NCI-H1436 treated with DMSO at 0.1 percent for 48 hours (cell line): ENCODE results near the gene SAE1.
A peak's percentile ranks its signal among the peaks of the same experiment; 100 is the strongest.
"Not testable (repeated sequence)": the region's sequence is repeated elsewhere in the genome, so short reads cannot be mapped to it uniquely, and the experiment has no call there.

Source experiments
- DNase-seq: peaks from one replicate; lab custom pipeline; 2025; lab: John Stamatoyannopoulos, UW

SAE1 gene

GRCh38 chr19:47130589-47131227 lies at the start of gene SAE1:
Gene SAE1 (plus strand): TSS chr19:47130835. CDS start chr19:47130931, 96 bp downstream.
- DNase-seq, result peak; percentile 95

GRCh38 chr19:47081095-47081494 lies 49.5 kb upstream of the SAE1 start:
- no peak for DNase-seq

GRCh38 chr19:47082493-47082892 lies 48.1 kb upstream of the SAE1 start:
- no peak for DNase-seq

DNA sequence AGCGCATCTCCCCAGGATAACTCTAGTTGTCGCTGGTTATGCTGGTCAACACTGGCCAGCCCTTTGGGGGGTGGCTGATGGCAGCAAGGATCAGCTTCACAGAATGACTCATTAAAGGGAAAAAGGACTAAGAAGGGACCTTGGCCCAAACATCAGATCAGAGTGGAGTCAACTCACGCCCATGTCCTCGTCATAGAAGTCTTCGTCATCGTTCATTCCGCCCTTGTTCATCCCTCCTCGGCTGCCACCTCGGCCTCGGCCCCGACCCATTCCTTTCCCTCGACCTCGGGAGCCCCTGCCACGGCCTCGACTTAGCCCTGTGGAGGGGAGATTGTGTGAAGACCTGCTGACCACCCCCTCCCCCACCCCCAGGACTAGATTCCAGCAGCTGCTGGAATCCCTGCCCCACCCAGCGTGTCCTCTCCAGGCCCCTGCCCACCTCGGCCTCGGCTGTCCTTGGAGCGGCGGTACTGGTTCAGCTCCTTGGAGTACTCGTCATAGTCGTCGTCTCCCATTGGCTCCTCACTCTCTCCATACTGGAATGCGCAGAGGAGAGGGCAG lies 45.7 kb upstream of the SAE1 start:
- no peak for DNase-seq

- no peak for DNase-seq
Observed at GRCh38 chr19:47086280-47086679, 44.4 kb upstream of the SAE1 start.

- no peak for DNase-seq
Observed at GRCh38 chr19:47089767-47090350, 40.8 kb upstream of the SAE1 start.

- no peak for DNase-seq
Observed at GRCh38 chr19:47093254-47093653, 37.4 kb upstream of the SAE1 start.

DNA sequence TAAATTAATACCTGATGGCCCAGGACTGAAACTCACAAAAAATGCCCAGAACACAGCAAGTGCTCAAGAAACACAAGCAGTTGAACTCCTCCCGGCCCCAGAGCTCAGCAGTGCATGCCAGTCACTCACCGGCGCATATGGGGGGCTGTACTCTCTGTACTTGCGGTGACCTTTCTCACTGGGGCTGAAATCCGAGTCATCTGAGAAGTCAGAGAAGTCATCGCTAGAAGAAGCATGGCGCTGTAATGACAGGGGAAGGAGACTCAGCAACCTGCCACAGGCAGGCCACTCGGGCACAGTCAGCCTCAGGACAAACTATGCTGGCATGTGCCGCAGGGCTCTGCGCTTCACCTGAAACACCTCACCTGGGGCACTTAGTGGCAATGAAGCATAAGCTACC lies 36.8 kb upstream of the SAE1 start:
- no peak for DNase-seq

DNA sequence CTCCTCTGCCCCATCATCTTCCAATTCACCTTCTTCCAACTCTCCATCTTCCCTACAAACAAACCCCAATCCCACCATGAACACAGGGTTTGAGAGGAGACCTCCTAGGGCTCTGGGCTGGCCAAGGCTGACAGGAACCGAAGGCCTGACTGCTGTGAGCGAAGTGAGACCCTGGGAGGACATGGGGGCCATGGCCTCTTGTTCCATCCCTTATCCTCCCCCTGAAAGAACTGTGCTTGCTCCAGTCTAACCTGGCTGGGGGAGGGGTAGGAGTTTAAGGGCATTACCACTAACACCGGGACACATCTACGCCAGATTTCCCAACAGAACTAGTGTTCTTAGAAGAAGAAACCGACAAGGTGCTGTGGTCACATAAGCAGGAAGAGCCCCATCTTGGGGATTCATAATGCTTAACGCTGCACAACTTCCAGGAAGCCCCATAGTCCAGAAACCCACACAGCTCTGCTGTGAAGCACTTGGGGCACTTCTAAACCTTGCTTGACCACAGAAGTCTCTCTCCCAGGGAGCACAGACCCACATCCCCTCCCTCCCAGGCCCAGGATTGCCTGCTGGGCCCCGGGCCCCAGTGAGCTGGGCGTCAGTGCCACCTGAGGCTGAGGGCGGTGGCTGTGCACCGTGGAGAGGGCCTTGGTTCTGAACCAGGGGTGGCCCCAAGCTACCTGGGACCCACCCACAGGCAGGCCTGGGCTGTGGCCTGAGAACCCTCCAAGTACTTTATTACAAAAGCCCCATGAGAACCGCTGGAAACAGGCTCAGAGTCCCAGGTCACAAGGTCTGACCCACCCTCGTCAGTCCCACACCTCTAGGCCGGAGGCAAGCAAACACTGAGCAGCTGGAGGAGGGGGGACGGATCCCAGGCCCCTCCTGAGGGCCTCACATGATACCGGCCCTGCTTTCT lies 35.8 kb upstream of the SAE1 start:
- no peak for DNase-seq

DNA sequence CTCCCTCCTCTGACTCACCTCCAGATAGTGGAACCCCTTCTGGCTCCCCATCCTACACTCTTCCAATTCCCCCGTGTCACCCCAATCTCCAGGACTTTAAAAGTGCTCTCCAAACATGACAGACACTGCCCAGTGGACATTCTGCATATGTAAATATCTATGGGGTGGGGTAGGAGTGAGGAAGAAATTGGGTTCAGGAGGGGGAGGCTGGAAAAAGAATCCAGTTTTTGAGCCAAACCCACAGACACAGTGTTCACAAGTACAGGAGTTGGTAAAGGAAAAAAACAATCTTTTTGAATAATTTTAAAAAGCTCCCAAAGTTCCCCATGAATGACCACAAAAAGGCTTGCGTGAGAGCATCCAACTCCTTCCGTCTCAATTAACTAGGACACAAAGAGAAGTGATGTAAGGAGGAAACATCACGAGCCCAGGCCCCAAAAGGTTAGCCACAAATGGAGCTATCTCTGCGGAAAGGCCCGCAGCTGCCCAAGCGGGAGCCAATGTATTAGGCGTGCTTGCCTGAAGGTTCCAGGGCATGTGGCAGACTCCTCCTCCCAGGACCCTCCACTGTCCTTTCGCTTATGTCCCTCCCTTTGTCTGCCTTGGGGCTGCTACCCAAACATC lies 35.0 kb upstream of the SAE1 start:
- DNase-seq, result no peak

- DNase-seq, result no peak
Observed at GRCh38 chr19:47096100-47096704, 34.4 kb upstream of the SAE1 start.

GRCh38 chr19:47096721-47097120 lies 33.9 kb upstream of the SAE1 start:
- no peak for DNase-seq

- no peak for DNase-seq
Observed at GRCh38 chr19:47097396-47098201, 33.0 kb upstream of the SAE1 start.

DNA sequence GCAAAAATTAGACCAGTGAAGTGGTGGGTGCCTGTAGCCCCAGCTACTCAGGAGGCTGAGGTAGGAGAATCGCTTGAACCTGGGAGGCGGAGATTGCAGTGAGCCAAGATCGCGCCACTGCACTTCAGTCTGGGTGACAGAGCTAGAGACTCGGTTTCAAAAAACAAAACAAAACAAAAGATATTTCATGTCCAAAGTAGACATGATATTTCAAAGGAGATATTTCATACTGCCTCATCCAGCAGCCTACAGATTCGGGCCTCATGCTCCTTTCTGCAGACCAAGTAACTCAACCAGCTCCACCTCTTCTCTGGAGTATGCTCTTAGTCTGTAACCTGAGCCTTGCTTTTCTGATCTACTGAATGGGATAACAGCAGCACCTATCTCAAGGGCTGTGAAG lies 32.0 kb upstream of the SAE1 start:
- DNase-seq, result peak; percentile 30

DNA sequence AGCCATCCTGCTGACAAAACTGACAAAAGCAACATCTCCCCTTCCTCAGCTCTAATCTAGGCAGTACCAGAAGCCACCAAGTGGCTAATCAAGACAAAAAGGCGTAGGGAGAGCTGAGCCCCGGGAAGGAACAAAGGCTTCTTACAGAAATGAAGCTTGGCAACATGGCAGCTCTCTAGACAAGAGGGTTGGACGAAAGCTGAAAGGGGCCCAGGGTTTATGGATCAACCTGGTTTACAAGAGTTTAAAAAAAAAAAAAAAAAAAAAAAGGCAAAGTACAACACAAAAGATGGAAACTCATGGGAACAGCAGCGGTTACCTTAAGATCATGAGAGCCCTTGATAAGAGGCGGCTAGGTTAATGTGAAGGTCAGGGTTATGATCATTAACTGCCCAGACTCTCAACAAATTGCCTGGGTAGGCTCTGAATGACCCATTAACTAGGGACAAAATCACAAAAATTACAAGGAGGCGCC lies 31.0 kb upstream of the SAE1 start:
- DNase-seq, result no peak

- DNase-seq, result no peak
Observed at GRCh38 chr19:47100290-47100689, 30.3 kb upstream of the SAE1 start.

GRCh38 chr19:47101116-47101515 lies 29.5 kb upstream of the SAE1 start:
- not testable (repeated sequence) for DNase-seq

DNA sequence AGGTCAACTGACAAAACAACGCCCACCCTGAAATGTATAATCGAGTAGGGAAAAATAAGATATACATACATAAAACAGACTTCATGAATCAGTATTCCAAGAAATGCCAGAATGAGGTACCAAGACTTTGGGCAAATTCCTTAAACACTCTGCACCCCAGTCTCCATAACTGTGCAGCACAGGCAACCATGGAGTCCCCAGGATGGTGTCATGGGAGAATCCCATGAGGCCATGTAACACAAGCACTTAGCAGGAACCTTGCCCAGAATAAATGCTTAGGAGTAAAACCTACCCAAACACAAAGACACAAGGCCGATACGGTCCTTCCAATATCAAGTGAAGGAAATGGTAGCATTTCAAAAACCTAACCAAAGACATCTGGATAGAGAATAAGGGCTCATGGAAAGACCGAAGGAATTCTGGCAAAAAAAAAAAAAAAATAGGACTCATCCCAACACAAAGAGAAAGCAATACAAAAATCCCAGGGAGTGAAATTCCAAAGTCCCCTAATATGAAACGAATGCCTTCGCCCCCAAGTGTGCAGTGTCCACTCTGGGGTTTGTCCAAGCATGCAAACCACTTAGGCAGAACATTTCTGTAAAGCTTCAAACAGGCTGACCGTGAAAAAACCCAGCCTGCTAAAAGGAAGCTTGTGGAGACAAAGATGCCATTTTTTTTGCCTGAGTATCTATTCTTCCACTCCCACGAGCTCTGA lies 28.1 kb upstream of the SAE1 start:
- no peak for DNase-seq

- no peak for DNase-seq
Observed at GRCh38 chr19:47104680-47105079, 26.0 kb upstream of the SAE1 start.

- no peak for DNase-seq
Observed at GRCh38 chr19:47105874-47106273, 24.8 kb upstream of the SAE1 start.
